Natural killer cell (primary cell): ENCODE data around the gene CREB5. TPM values are rescaled to one million over a fixed set of nuclear protein-coding genes. Genes with fewer than 3 reads are reported as not detected.

Experiments used
- ATAC-seq, 3 donors: fragments of 150-1000 bp in 2 of 3; fragments of 200-7000 bp in 1 of 3; cut with Tn5 transposase; 1 replicate in 1 of 3; 2 replicates in 2 of 3; pipeline ENCODE4 v1.10.0; 2021; ENCODE audit warnings: mild to moderate bottlenecking in 2 of 3, moderate library complexity in 2 of 3
- DNase-seq, 2 donors: peaks; one replicate each; pipeline versions ENCODE4 v3.0.0 to v3.0.0-alpha.2; 2013 to 2021; ENCODE audit warnings: mixed read lengths in 1 of 2
- H3K27ac ChIP-seq: one replicate; pipeline ENCODE4 v1.5.1; 2013; ENCODE audit warnings: mild to moderate bottlenecking, low read length
- H3K27me3 ChIP-seq: one replicate; pipeline ENCODE4 v1.6.1; 2013; ENCODE audit warnings: low read length; ENCODE audit not compliant: control insufficient read depth, insufficient read depth
- H3K36me3 ChIP-seq: one replicate; pipeline ENCODE4 v1.6.1; 2013; ENCODE audit warnings: low read length; ENCODE audit not compliant: control insufficient read depth, insufficient read depth
- H3K4me1 ChIP-seq: one replicate; pipeline ENCODE4 v1.6.1; 2013; ENCODE audit warnings: low read length; ENCODE audit not compliant: control insufficient read depth, insufficient read depth
- H3K4me3 ChIP-seq: one replicate; pipeline ENCODE4 v1.5.1; 2013; ENCODE audit warnings: low read length
- H3K9me3 ChIP-seq: one replicate; pipeline ENCODE4 v1.6.1; 2013; ENCODE audit warnings: low read length; ENCODE audit not compliant: control insufficient read depth, insufficient read depth
- H3K27ac Mint-ChIP-seq, 2 donors: one replicate each; pipeline ENCODE4 v1.8.0; 2022; ENCODE audit warnings: mild to moderate bottlenecking in 2 of 2, mixed read lengths in 2 of 2, moderate library complexity in 1 of 2
- H3K27me3 Mint-ChIP-seq, 2 donors: one replicate each; pipeline ENCODE4 v1.8.0; 2022; ENCODE audit warnings: low read depth in 2 of 2, mixed read lengths in 2 of 2
- H3K36me3 Mint-ChIP-seq: one replicate; pipeline ENCODE4 v1.8.0; 2022; ENCODE audit warnings: mixed read lengths
- H3K4me1 Mint-ChIP-seq, 2 donors: one replicate each; pipeline ENCODE4 v1.8.0; 2022; ENCODE audit warnings: mixed read lengths in 2 of 2
- H3K4me3 Mint-ChIP-seq: one replicate; pipeline ENCODE4 v1.8.0; 2022; ENCODE audit warnings: mild to moderate bottlenecking, moderate library complexity, mixed read lengths
- H3K9me3 Mint-ChIP-seq, 2 donors: one replicate each; pipeline ENCODE4 v1.8.0; 2022; ENCODE audit warnings: mixed read lengths in 2 of 2
- WGBS: methylation state at CpG from one replicate; pipeline ENCODE4 v1.1.7; 2013; ENCODE audit warnings: missing lambda C conversion rate; ENCODE audit not compliant: insufficient coverage; 5-methylcytosine and 5-hydroxymethylcytosine counted together
- intact Hi-C: fragments of 100-400 bp; cut with micrococcal nuclease; formaldehyde crosslinking; loops from one replicate; pipeline ENCODE4 v1.14.2; 2022
- total RNA-seq, 4 donors: library from RNA; stranded (reverse); fragments of 120-200 nt in 1 of 4; gene quantifications; one replicate each; pipeline versions ENCODE4 v1.2.3 to v1.2.4, GENCODE V29; 2013 to 2022
- TF ChIP-seq, protein P1 (sequence below): fragments of 200-600 bp; IDR thresholded peaks from one replicate; pipeline ENCODE4 v1.8.0; 2022; ENCODE audit warnings: antibody characterized with exemption

The CREB5 gene
- total RNA-seq, 3 donors from 2014 or later (not counting 1 experiment from before 2014, with no cell fraction given), result 0.52 to 7.0 (median 0.89) TPM

DNA sequence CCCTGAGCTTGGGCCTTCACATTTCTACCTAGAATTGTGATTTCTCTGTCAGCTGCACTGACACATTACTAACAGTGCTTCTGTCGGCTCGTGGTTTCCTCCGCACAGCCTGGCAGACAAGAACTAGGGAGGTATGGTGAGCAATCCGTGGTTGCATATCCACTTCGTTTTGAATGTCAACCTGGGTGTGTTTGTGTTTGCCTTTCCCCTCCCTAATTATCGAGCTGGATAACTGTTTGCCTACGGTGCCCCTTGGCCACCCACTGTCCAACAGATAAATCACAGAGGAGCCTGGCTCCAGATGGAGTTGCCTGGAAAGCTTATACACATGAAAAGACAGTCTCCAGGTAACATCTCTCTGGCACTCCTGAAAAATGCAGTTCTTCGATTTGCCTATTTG is 317.0 kb downstream of the CREB5 start:
- whole genome bisulfite sequencing, result 36% methylated on average over 7 of the region's 8 CpGs

DNA sequence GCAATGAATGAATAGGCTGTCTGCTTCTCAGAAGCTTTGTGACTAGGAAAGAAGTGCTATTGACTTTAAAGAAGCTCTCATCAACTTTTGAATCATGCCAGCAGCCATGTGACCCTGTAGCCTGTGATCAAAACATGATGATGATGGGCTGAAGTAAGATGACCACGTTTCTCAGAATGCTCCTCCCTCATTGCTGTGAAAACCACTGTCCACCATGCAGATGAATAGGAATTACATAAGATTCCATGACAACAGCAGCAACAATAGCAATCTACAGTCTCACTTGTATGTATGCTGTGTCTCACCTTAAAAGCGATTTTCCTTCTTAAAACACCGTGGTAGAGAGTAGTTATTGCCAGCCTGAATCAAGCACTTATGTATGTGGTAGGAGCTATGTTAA is 317.4 kb downstream of the CREB5 start:
- no peaks in the 10 kb centered on the region for H3K4me1 ChIP-seq
- intact Hi-C loops, result no loop called here
- Mint-ChIP-seq H3K4me3 (no peak overlapping the region), H3K27ac (no peak overlapping the region), H3K9me3 (no peaks in the 10 kb centered on the region), H3K4me1 (no peaks in the 10 kb centered on the region), H3K36me3 (no peaks in the 10 kb centered on the region), H3K27me3 (peaks cover 3 to 28% of the 10 kb centered on the region in 2 donors)
- ATAC-seq, result no peak
- no peak overlapping the region for H3K4me3 ChIP-seq
- H3K36me3 ChIP-seq, result no peaks in the 10 kb centered on the region
- TF ChIP-seq, protein P1, sequence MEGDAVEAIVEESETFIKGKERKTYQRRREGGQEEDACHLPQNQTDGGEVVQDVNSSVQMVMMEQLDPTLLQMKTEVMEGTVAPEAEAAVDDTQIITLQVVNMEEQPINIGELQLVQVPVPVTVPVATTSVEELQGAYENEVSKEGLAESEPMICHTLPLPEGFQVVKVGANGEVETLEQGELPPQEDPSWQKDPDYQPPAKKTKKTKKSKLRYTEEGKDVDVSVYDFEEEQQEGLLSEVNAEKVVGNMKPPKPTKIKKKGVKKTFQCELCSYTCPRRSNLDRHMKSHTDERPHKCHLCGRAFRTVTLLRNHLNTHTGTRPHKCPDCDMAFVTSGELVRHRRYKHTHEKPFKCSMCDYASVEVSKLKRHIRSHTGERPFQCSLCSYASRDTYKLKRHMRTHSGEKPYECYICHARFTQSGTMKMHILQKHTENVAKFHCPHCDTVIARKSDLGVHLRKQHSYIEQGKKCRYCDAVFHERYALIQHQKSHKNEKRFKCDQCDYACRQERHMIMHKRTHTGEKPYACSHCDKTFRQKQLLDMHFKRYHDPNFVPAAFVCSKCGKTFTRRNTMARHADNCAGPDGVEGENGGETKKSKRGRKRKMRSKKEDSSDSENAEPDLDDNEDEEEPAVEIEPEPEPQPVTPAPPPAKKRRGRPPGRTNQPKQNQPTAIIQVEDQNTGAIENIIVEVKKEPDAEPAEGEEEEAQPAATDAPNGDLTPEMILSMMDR, result no peak
- no peak overlapping the region for H3K27ac ChIP-seq
- H3K9me3 ChIP-seq, result no peaks in the 10 kb centered on the region
- WGBS, result 55% methylated on average over 3 of the region's 3 CpGs
- no peak for DNase-seq
- no peaks in the 10 kb centered on the region for H3K27me3 ChIP-seq

More for the DNA sequence above, 317.0 kb downstream of the CREB5 start:
- no peaks in the 10 kb centered on the region for H3K4me1 Mint-ChIP-seq
- intact Hi-C loops, result no loop called here
- Histone ChIP-seq H3K9me3 (no peaks in the 10 kb centered on the region), H3K27me3 (no peaks in the 10 kb centered on the region), H3K4me1 (no peaks in the 10 kb centered on the region), H3K27ac (no peak overlapping the region), H3K36me3 (no peaks in the 10 kb centered on the region), H3K4me3 (no peak overlapping the region)
- H3K36me3 Mint-ChIP-seq, result no peaks in the 10 kb centered on the region
- H3K27ac Mint-ChIP-seq, result no peak overlapping the region
- DNase-seq, result no peak
- TF ChIP-seq, protein P1, result no peak
- H3K4me3 Mint-ChIP-seq, result no peak overlapping the region
- no peaks in the 10 kb centered on the region for H3K9me3 Mint-ChIP-seq
- H3K27me3 Mint-ChIP-seq, result peaks cover 3 to 28% of the 10 kb centered on the region in 2 donors
- no peak for ATAC-seq

- H3K4me1 Mint-ChIP-seq, result no peaks in the 10 kb centered on the region
- no peak overlapping the region for H3K27ac ChIP-seq
Measured at GRCh38 chr7:28731092-28731658, 318.9 kb downstream of the CREB5 start.

More at GRCh38 chr7:28731092-28731658, 318.9 kb downstream of the CREB5 start:
- DNase-seq, result no peak
- H3K9me3 Mint-ChIP-seq, result no peaks in the 10 kb centered on the region
- TF ChIP-seq, protein P1, result no peak
- H3K36me3 Mint-ChIP-seq, result no peaks in the 10 kb centered on the region
- 85% methylated on average over 3 of the region's 5 CpGs for WGBS
- peaks cover 3 to 28% of the 10 kb centered on the region in 2 donors for H3K27me3 Mint-ChIP-seq
- ATAC-seq, result no peak
- Histone ChIP-seq H3K27me3 (no peaks in the 10 kb centered on the region), H3K9me3 (no peaks in the 10 kb centered on the region), H3K4me1 (no peaks in the 10 kb centered on the region), H3K36me3 (no peaks in the 10 kb centered on the region), H3K4me3 (no peak overlapping the region)
- H3K4me3 Mint-ChIP-seq, result no peak overlapping the region
- no peak overlapping the region for H3K27ac Mint-ChIP-seq
- intact Hi-C loops, result no loop called here
